RWPE2 (cell line): ENCODE data around the gene ZNF844.
A peak's percentile ranks its signal among the peaks of the same experiment; 100 is the strongest.

Source experiments
- ATAC-seq: fragments of 200-7000 bp; cut with Tn5 transposase; 3 replicates; pipeline ENCODE4 v1.9.1; 2021; ENCODE audit warnings: low read depth
- DNase-seq: peaks from one replicate; pipeline ENCODE4 v3.0.0-alpha.2; 2020; ENCODE audit warnings: low spot score
- H3K27ac ChIP-seq: fragments of 450-650 bp; 2 replicates; pipeline ENCODE4 v1.5.1; 2017; ENCODE audit warnings: mild to moderate bottlenecking; ENCODE audit not compliant: poor library complexity, severe bottlenecking
- H3K27me3 ChIP-seq: fragments of 250-450 bp; sonication (Bioruptor Pico); 2 replicates; pipeline ENCODE4 v1.5.1; 2021; ENCODE audit warnings: mild to moderate bottlenecking, moderate library complexity; ENCODE audit not compliant: insufficient read depth, poor library complexity, severe bottlenecking
- H3K36me3 ChIP-seq: fragments of 250-450 bp; sonication (Bioruptor Pico); 2 replicates; pipeline ENCODE4 v1.5.1; 2020; ENCODE audit warnings: low read depth, mild to moderate bottlenecking, moderate library complexity
- H3K4me1 ChIP-seq: fragments of 250-450 bp; sonication (Bioruptor Pico); 2 replicates; pipeline ENCODE4 v1.5.1; 2021; ENCODE audit warnings: mild to moderate bottlenecking, moderate library complexity; ENCODE audit not compliant: insufficient read depth, poor library complexity, severe bottlenecking
- H3K4me3 ChIP-seq: fragments of 250-450 bp; sonication (Bioruptor Pico); 2 replicates; pipeline ENCODE4 v1.5.1; 2021; ENCODE audit warnings: mild to moderate bottlenecking, moderate library complexity; ENCODE audit not compliant: severe bottlenecking
- H3K9me3 ChIP-seq: fragments of 250-450 bp; sonication (Bioruptor Pico); 2 replicates; pipeline ENCODE4 v1.5.1; 2021; ENCODE audit warnings: mild to moderate bottlenecking, moderate library complexity; ENCODE audit not compliant: severe bottlenecking
- CTCF ChIP-seq: fragments of 450-650 bp; IDR thresholded peaks from one replicate; pipeline ENCODE4 v1.5.1; 2017; ENCODE audit warnings: mild to moderate bottlenecking, moderate library complexity; ENCODE audit not compliant: poor library complexity, severe bottlenecking

ZNF844 gene

GRCh38 chr19:12111176-12111575 lies 46.6 kb downstream of the ZNF844 start:
- DNase-seq (no peak), ATAC-seq (no peak)
- Histone ChIP-seq H3K27ac (no peak overlapping the region), H3K27me3 (no peaks in the 10 kb centered on the region), H3K4me1 (no peaks in the 10 kb centered on the region), H3K9me3 (no peaks in the 10 kb centered on the region), H3K36me3 (no peaks in the 10 kb centered on the region), H3K4me3 (no peak overlapping the region)
- no peak for TF ChIP-seq CTCF

- Histone ChIP-seq H3K36me3 (no peaks in the 10 kb centered on the region), H3K27me3 (no peaks in the 10 kb centered on the region), H3K4me3 (no peak overlapping the region), H3K9me3 (no peaks in the 10 kb centered on the region), H3K4me1 (no peaks in the 10 kb centered on the region), H3K27ac (peak overlapping the region; percentile 32)
- ATAC-seq (no peak), DNase-seq (no peak)
- no peak for TF ChIP-seq CTCF
Observed at GRCh38 chr19:12111943-12112637, 47.6 kb downstream of the ZNF844 start.

- H3K9me3 ChIP-seq: no peaks in the 10 kb centered on the region
- TF ChIP-seq CTCF: no peak
- DNase-seq (no peak), ATAC-seq (no peak)
- no peaks in the 10 kb centered on the region for H3K4me1 ChIP-seq
- H3K4me3 ChIP-seq: no peak overlapping the region
- H3K27me3 ChIP-seq: no peaks in the 10 kb centered on the region
- peak overlapping the region; percentile 32 for H3K27ac ChIP-seq
- no peaks in the 10 kb centered on the region for H3K36me3 ChIP-seq
Observed at GRCh38 chr19:12112701-12113100, 48.2 kb downstream of the ZNF844 start.

GRCh38 chr19:12113121-12113520 lies 48.6 kb downstream of the ZNF844 start:
- Histone ChIP-seq H3K4me3 (no peak overlapping the region), H3K4me1 (no peaks in the 10 kb centered on the region), H3K27me3 (no peaks in the 10 kb centered on the region), H3K9me3 (no peaks in the 10 kb centered on the region), H3K27ac (peak overlapping the region; percentile 32), H3K36me3 (no peaks in the 10 kb centered on the region)
- DNase-seq (no peak), ATAC-seq (no peak)
- TF ChIP-seq CTCF: no peak

GRCh38 chr19:12117201-12117970 lies 52.9 kb downstream of the ZNF844 start:
- H3K27me3 ChIP-seq: no peaks in the 10 kb centered on the region
- H3K36me3 ChIP-seq: no peaks in the 10 kb centered on the region
- no peaks in the 10 kb centered on the region for H3K4me1 ChIP-seq
- H3K9me3 ChIP-seq: no peaks in the 10 kb centered on the region
- DNase-seq (no peak), ATAC-seq (no peak)
- TF ChIP-seq CTCF: no peak
- no peak overlapping the region for H3K27ac ChIP-seq
- H3K4me3 ChIP-seq: no peak overlapping the region
